Natural killer cell treated with Interleukin-12 subunit alpha and Interleukin-12 subunit beta and Interleukin-15 and Interleukin-18, amount 100 ng/mL, for 72 hours (primary cell): ENCODE measurements around the gene MKNK1. TPM values are rescaled to one million over a fixed set of nuclear protein-coding genes. Genes with fewer than 3 reads are reported as not detected.

ENCODE experiments used
- ATAC-seq, 2 donors: fragments of 150-1000 bp; cut with Tn5 transposase in 1 of 2; sonication (Bioruptor Pico), chemical (Tn5 transposase) in 1 of 2; 2 replicates each; pipeline ENCODE4 v1.10.0; 2021
- DNase-seq: peaks from one replicate; pipeline ENCODE4 v3.0.0; 2022; ENCODE audit warnings: low spot score
- H3K27ac Mint-ChIP-seq, 2 donors: 1 replicate in 1 of 2; 2 replicates in 1 of 2; pipeline ENCODE4 v1.8.0; 2022; ENCODE audit warnings: mixed read lengths in 2 of 2, mild to moderate bottlenecking in 1 of 2, moderate library complexity in 1 of 2
- H3K27me3 Mint-ChIP-seq, 2 donors: 1 replicate in 1 of 2; 2 replicates in 1 of 2; pipeline ENCODE4 v1.8.0; 2022; ENCODE audit warnings: mixed read lengths in 2 of 2
- H3K36me3 Mint-ChIP-seq: one replicate; pipeline ENCODE4 v1.8.0; 2022; ENCODE audit warnings: mixed read lengths
- H3K4me1 Mint-ChIP-seq, 2 donors: 1 replicate in 1 of 2; 2 replicates in 1 of 2; pipeline ENCODE4 v1.8.0; 2022; ENCODE audit warnings: low read depth in 2 of 2, mixed read lengths in 2 of 2, mild to moderate bottlenecking in 1 of 2
- H3K4me3 Mint-ChIP-seq: one replicate; pipeline ENCODE4 v1.8.0; 2022; ENCODE audit warnings: mixed read lengths
- H3K9me3 Mint-ChIP-seq: 2 replicates; pipeline ENCODE4 v1.8.0; 2022; ENCODE audit warnings: mixed read lengths
- total RNA-seq, 2 donors: library from RNA; stranded (reverse); gene quantifications; one replicate each; pipeline ENCODE4 v1.2.3, GENCODE V29; 2022

The MKNK1 gene
- total RNA-seq, 2 donors from 2014 or later = 63.7 to 89.9 TPM

- Mint-ChIP-seq H3K36me3 (no peaks in the 10 kb centered on the region), H3K27ac (no peak overlapping the region), H3K9me3 (no peaks in the 10 kb centered on the region), H3K4me1 (no peaks in the 10 kb centered on the region), H3K27me3 (no peaks in the 10 kb centered on the region), H3K4me3 (no peak overlapping the region)
- no peak for ATAC-seq
- DNase-seq = no peak
These were observed 33.5 kb upstream of the MKNK1 start for GRCh38 chr1:46637444-46638083.

DNA sequence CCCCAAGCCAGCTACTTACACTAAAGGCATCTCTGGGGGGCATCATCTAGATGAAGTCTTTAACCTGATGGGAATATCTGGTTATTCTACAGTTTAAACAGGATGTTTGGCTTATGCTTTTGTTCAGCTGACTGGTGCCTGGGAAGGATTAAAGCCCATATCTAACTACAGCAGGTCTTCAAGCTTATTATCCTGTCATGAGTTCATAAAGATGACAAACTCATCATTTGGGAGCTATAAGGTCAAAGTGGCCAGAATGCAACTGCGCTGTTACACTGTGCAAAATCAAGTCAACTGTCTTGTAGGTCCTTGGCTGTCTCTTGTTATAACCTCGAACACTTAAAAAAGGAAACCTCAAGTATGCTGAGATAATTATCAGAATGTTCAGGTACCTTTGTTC, 31.1 kb upstream of the MKNK1 start:
- no peaks in the 10 kb centered on the region for H3K4me1 Mint-ChIP-seq
- no peak overlapping the region for H3K4me3 Mint-ChIP-seq
- no peaks in the 10 kb centered on the region for H3K36me3 Mint-ChIP-seq
- H3K9me3 Mint-ChIP-seq = no peaks in the 10 kb centered on the region
- ATAC-seq = no peak
- H3K27ac Mint-ChIP-seq = no peak overlapping the region
- H3K27me3 Mint-ChIP-seq = no peaks in the 10 kb centered on the region
- DNase-seq = no peak

GRCh38 chr1:46630719-46631118, 26.7 kb upstream of the MKNK1 start:
- H3K27me3 Mint-ChIP-seq = no peaks in the 10 kb centered on the region
- DNase-seq (no peak), ATAC-seq (no peak)
- H3K9me3 Mint-ChIP-seq = no peaks in the 10 kb centered on the region
- no peaks in the 10 kb centered on the region for H3K36me3 Mint-ChIP-seq
- H3K4me3 Mint-ChIP-seq = no peak overlapping the region
- no peak overlapping the region for H3K27ac Mint-ChIP-seq
- no peaks in the 10 kb centered on the region for H3K4me1 Mint-ChIP-seq

DNA sequence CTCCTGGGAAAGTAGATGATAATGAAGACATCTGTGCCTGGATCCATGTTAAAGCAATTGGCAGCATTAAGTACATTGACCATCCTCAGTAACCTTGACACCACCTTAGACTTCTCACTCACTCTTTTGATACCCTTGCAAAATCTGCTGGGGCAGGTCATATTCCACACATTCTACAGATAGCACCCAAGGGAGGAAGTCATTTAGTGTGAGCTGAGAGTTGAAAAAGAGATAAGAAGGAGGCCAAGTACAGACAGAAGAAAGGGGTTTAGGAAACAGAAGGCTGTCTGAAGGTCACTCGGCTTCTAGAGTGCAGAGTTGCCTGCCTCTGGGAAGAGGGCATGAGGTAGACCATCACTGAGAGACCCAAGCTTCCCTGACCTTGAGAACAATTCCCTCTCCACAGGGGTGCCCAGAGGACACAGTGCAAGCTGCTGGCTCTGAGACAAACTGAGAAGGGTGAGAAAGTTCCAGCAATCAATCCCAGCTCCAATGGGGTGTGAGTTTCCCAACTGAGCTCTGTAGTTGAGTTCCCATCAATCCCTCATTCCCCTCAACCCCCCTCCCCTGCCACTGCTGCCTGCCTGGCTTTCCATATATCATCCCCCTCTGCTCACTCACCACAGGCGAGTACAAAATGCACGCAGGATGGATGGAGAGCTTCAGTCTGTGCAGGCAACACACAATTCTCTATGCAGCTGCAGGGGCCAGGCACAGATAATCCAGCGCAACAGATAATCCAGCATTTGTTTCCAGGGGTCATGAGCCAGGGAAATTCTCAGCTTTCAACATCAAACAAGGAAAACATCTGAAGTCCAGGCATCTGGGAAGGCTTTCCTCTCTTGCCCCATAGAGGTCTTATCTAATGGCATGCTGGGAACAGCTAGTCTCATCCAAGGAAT, 19.9 kb upstream of the MKNK1 start:
- Mint-ChIP-seq H3K9me3 (no peaks in the 10 kb centered on the region), H3K27ac (no peak overlapping the region), H3K36me3 (no peaks in the 10 kb centered on the region), H3K27me3 (no peaks in the 10 kb centered on the region), H3K4me3 (no peak overlapping the region), H3K4me1 (peaks cover 0 to 2% of the 10 kb centered on the region in 2 donors)
- ATAC-seq (no peak), DNase-seq (no peak)

DNA sequence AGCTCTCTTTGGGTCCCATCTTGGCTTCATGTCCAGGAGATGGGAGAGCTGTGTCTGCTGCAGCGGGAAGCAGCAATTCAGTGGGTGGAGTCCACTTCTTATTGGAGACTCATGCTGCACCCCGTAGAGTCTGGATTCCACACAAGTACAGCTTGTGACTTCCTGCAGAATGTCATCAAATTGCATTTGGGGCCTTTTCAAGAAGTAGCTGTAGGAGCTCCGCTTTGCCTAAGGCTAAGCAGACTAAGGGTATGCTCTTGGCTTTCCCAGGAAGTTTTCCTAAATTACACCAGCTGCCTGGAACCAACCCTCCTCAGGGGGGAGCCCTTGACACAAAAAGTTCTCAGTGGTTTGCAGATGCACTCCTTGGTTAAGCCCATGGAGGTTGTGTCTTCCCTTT, 18.3 kb upstream of the MKNK1 start:
- Mint-ChIP-seq H3K27ac (no peak overlapping the region), H3K9me3 (no peaks in the 10 kb centered on the region), H3K4me3 (no peak overlapping the region), H3K4me1 (peaks cover 6 to 7% of the 10 kb centered on the region in 2 donors), H3K36me3 (no peaks in the 10 kb centered on the region), H3K27me3 (no peaks in the 10 kb centered on the region)
- DNase-seq (no peak), ATAC-seq (no peak)

- DNase-seq (no peak), ATAC-seq (no peak)
- H3K4me3 Mint-ChIP-seq = no peak overlapping the region
- no peaks in the 10 kb centered on the region for H3K27me3 Mint-ChIP-seq
- H3K4me1 Mint-ChIP-seq = peaks cover 10 to 11% of the 10 kb centered on the region in 2 donors
- no peaks in the 10 kb centered on the region for H3K36me3 Mint-ChIP-seq
- no peak overlapping the region for H3K27ac Mint-ChIP-seq
- H3K9me3 Mint-ChIP-seq = no peaks in the 10 kb centered on the region
These were observed 17.9 kb upstream of the MKNK1 start for GRCh38 chr1:46621930-46622329.

DNA sequence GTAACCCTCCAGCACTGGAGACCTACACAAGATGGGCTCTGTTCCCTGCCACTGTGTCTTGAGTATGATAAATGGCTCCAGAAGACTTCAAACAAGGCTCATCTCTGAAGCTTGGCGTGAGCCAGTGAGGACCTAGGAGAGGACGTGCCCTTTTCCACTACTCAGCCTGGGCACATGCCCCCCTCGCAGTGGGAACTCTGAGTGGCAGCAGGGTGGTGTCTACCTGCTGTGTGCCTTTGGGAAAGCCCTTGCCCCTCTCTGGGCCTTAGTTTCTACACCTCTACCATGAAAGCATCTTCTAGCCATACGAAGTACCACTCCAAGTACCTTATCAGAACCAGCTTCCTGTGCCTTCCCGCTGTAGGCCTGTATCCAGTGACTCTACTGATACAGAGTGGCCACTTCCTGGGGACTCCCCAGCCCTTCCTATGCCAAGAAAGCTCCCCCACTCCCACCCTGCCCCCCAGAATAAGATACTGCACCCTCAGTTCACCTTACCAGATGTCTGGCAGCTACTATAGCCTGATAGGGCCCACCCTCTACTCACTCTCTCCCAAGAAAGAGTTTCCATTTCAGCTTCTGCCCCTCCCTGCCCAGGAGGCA, 15.7 kb upstream of the MKNK1 start:
- ATAC-seq = no peak
- H3K4me3 Mint-ChIP-seq = no peak overlapping the region
- no peaks in the 10 kb centered on the region for H3K9me3 Mint-ChIP-seq
- peaks cover 26% of the 10 kb centered on the region in 2 donors for H3K4me1 Mint-ChIP-seq
- H3K27me3 Mint-ChIP-seq = no peaks in the 10 kb centered on the region
- no peak overlapping the region for H3K27ac Mint-ChIP-seq
- no peak for DNase-seq
- no peaks in the 10 kb centered on the region for H3K36me3 Mint-ChIP-seq

- DNase-seq (no peak), ATAC-seq (no peak)
- Mint-ChIP-seq H3K9me3 (no peaks in the 10 kb centered on the region), H3K36me3 (no peaks in the 10 kb centered on the region), H3K4me3 (no peak overlapping the region), H3K27ac (peak overlapping the region in 1 of 2 donors; percentile 91), H3K27me3 (no peaks in the 10 kb centered on the region), H3K4me1 (peaks cover 26% of the 10 kb centered on the region in 2 donors)
These were observed 14.8 kb upstream of the MKNK1 start for GRCh38 chr1:46618754-46619415.

GRCh38 chr1:46617833-46618232, 13.8 kb upstream of the MKNK1 start:
- H3K9me3 Mint-ChIP-seq = no peaks in the 10 kb centered on the region
- DNase-seq = no peak
- peaks cover 30 to 33% of the 10 kb centered on the region in 2 donors for H3K4me1 Mint-ChIP-seq
- ATAC-seq = no peak
- peak overlapping the region; percentile 77 to 91 for H3K27ac Mint-ChIP-seq
- H3K27me3 Mint-ChIP-seq = no peaks in the 10 kb centered on the region
- H3K4me3 Mint-ChIP-seq = peak overlapping the region; percentile 88
- H3K36me3 Mint-ChIP-seq = no peaks in the 10 kb centered on the region

- Mint-ChIP-seq H3K27me3 (no peaks in the 10 kb centered on the region), H3K9me3 (no peaks in the 10 kb centered on the region), H3K27ac (peak overlapping the region; percentile 77 to 91), H3K36me3 (no peaks in the 10 kb centered on the region), H3K4me1 (peaks cover 32 to 38% of the 10 kb centered on the region in 2 donors), H3K4me3 (peak overlapping the region; percentile 88)
- no peak for DNase-seq
- ATAC-seq = no peak
These were observed 13.2 kb upstream of the MKNK1 start for GRCh38 chr1:46617108-46617800.

DNA sequence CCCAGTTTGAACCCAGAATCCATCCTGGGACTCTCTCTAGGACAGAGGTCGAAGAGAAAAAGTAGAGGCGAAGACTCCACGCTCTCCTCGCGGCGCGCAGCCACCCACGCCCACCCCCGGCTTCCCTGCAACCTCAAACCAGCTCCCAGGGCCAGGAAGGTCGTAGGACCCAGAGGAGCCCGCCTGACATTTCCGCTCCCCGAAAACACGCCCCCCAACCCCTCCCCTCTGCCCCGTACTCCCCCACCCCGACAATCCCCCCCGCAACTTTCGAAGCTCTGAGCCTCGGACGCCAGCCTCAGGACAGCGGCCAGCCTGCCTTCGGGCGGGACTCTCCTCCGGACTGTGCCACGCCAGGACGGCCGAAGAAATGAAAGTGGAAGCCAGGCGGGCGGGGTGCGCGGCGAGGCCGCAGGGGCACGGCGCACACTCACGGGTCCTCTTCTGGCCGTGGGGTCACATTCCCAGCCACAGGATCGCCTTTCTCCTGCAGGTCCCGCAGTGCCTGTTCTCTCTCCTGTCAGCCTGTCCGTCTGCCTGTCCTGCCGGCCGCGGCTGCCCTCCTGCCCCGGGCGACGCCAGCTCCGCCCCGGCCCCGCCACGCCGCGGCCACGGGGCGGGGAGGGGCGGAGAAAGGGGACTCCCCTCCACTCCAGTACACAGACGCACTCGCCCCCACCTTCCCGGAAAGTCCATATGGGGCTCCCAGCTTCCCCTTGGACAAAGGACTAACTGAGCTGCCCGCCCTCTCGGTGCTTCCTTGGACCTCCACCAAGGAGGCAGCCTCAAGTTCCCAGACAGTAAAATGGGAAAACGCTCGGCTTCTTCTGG, 12.4 kb upstream of the MKNK1 start, which contains the start of gene MOB3C:
MOB3C (minus strand) TSS at position 535 of the 831 bp plus-strand sequence. CDS start 3,490 bp downstream, outside the sequence.
- Mint-ChIP-seq H3K27ac (peak within 1 kb of the TSS; percentile 77 to 91), H3K9me3 (no peaks in the 10 kb centered on the region), H3K4me3 (peak within 1 kb of the TSS; percentile 88), H3K36me3 (no peaks in the 10 kb centered on the region), H3K27me3 (no peaks in the 10 kb centered on the region), H3K4me1 (peaks cover 34 to 38% of the 10 kb centered on the region in 2 donors)
- ATAC-seq = peak; percentile 85 to 87
- DNase-seq = peak; percentile 81

DNA sequence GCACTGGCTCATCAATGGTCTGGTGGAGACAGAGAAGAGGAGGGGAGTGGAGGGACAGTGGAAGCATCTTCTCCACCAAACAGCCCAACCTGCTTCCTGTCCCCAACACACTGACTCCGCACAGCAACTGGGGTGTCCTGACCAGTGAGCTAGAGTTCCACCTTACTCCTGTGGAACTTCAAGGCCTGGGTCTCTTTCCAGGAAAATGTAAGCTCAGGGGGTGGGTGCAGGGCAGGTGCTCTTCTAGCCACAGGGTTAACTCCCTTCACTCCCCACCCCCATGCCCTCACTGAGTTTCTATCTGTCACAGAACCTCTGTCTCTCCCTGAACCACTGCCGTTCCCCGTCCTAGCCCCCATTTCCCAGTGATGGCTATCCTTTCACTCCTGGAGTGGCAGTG, 11.7 kb upstream of the MKNK1 start:
- H3K9me3 Mint-ChIP-seq = no peaks in the 10 kb centered on the region
- DNase-seq = no peak
- ATAC-seq = no peak

More for the DNA sequence above, 11.7 kb upstream of the MKNK1 start:
- H3K27ac Mint-ChIP-seq = peak overlapping the region; percentile 77 to 91
- H3K4me1 Mint-ChIP-seq = peaks cover 35 to 38% of the 10 kb centered on the region in 2 donors
- no peaks in the 10 kb centered on the region for H3K27me3 Mint-ChIP-seq
- H3K4me3 Mint-ChIP-seq = peak overlapping the region; percentile 88
- no peaks in the 10 kb centered on the region for H3K36me3 Mint-ChIP-seq
